ENCODE measurements around the gene TAF11.
"Not testable (repeated sequence)": the region's sequence is repeated elsewhere in the genome, so short reads cannot be mapped to it uniquely, and the experiment has no call there.

Gene TAF11, protein sequence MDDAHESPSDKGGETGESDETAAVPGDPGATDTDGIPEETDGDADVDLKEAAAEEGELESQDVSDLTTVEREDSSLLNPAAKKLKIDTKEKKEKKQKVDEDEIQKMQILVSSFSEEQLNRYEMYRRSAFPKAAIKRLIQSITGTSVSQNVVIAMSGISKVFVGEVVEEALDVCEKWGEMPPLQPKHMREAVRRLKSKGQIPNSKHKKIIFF
- total RNA-seq, result 48.5 to 75.3 reads per million in 2 donors

DNA sequence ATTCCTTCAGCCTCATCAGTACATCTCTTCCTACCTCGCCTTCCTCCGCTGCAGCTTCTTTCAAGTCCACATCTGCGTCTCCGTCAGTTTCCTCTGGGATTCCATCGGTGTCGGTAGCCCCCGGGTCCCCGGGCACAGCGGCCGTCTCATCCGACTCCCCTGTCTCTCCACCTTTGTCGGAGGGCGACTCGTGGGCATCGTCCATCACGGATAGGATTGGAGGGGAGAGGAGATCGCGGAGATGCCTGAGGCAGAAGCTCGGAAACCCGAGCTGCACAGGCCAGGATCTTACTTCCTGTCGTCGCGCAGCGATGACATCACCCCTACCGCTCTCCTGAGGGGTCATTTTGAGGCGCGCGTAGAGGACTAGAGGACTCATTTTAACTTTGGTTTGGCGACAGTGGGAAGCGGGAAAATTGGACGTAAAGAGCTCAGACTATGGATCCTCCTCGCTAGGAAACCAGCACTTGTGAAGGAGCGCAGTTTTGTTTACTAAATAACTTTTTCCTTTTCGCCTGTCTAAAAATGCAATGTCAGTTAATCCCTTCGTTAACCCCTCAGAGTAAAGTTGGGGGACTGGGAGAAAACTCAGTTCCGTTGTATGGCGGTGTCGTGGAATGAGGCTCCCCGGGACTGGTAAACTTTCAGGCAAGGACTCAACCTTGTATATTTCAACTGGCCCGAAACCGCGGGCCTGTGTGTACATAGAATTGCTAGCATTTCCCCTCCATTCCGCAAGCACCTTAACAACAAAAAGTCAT is at the start of gene TAF11:
TAF11 (minus strand) TSS at position 290 of the 761 bp plus-strand sequence; CDS start at position 205, 85 bp downstream.
- DNase-seq, result peak; percentile 87

DNA sequence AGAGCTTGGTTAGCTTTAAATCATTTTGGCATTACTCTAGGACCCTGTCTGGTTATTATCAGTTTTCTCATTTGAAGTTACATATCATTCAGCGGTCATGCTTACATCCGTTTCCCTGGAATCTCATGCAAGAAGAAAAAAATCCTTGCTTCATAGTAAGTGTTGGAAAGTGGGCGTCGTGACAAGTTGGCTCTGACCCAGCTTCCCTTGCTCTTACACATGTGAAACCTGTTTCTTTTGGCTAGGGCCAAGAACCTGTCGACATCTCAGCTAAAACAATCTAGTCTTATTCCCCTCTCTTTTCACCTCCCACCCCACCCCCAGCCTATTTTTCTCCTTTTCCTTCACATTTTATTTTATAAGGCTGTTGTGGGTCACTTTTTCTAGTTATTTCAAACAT is 46.7 kb upstream of the TAF11 start:
- no peak for DNase-seq

DNA sequence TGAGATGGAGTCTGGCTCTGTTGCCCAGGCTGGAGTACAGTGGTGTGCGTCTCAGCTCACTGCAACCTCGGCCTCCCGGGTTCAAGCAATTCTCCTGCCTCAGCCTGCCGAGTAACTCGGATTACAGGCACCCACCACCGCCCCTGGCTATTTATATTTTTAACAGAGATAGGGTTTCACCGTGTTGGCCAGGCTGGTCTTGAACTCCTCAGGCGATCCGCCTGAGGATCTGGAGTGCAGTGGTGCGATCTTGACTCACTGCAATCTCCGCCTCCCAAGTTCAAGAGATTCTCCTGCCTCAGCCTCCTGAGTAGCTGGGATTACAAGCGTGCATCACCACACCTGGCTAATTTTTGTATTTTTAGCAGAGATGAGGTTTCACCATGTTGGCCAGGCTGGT is 44.4 kb upstream of the TAF11 start:
- DNase-seq, result not testable (repeated sequence)

DNA sequence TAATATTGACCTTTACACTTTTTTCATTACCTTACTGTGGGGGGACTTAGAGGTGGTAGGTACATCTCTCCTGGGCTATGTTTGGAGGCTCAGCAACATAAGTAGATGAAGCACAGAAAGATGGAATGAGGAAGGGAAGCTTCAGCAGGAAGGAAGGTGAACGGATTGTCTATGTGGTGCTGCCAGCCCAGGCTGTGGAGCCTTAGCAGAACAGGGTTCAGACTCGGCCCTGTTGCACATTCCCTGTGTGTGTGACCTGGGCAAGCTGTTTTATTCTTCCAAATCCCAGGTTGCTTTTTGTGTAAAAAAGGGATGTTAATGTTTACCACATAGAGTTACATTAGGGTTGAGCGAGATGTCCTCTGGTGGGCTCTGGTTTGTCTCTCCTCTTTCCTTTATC is 42.4 kb upstream of the TAF11 start:
- no peak for DNase-seq

DNA sequence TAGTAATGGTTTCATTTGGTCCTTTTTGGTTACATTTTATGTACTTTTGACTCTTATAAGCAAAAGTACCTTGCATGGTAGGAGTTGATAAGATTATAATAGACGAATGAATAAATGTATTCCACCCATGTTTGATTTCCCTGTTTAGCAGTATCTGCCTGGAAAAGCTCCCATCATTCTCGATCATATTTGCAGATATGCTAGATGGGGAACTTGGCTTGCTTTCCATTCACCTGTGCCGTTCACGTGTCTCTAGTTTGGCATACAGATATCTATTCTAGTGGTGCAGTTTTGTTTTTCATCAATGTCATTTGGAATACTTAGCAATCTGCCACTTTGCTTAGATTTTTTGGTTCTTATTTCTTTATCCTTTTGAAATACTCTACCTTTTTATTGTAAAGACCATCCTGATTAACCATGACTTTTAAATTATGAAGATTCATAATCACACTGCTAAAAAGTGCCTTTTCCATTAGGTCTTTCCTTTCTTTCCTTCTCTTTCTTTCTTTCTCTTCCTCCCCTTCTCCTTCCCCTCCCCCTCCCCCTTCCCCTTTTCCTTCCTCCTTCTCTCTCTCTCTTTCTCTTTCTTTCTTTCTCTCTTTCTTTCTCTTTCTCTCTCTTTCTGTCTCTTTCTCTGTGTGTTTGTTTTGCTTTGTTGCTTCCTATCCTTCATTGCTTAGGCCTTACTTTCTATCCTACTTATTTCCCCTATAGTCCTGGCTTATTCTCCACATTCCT is 41.6 kb upstream of the TAF11 start:
- no peak for DNase-seq

DNA sequence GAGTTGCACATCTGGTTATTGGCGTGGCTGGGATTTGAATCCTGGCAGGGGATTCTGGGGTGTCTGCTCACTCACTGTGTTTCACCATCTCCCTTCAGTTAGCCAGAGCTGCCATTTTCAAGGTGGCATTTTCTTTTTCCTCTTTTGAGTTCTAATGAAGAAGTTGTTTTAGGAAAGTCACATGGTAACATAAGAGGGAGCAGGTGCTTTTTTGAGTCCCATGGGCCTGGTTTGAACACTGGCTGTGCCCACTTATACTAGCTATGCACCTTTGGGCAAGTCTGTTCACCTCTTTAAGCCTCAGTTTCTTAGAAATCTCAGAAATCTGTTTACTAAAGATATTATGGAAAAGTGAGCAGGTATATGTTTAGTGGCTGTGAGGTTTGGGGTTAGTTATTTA is 40.9 kb upstream of the TAF11 start:
- DNase-seq, result no peak

DNA sequence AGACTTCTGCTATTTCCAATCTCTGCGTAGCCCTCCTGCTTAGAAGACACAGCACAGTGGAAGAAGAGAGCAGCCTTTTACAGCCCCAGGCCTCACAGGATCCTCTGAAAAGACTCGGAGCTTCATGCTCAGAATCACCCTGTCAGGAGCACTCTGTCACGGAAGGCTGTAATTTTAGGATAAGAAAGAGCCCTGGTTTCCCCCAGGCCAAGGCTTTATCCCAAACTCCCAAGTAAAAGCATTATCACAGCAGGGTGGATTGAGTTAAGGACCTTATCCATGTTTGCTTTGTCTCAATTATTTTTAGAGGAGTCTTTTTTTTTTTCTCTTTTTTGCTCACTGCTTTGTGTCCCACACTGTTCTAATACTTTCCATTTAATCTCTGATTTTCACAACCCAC is 40.4 kb upstream of the TAF11 start:
- no peak for DNase-seq

DNA sequence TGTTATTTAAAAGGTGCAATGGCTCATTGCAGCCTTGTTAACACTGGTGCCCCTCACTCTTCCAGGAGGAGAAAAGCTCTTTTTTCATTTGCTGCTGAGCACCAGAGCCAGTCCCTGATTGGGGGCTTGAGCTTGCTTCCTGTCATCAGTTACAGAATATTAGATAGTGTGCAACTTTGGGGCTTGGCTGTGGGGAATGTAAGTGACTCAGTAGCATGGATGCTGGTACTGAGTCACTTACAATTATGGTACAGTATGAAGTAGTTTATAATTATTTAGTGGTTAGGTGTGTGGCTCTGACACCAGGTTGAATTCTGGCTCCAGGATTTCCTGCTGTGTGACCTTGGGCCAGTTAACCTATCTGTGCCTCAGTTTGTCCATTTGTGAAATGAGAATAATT is 38.8 kb upstream of the TAF11 start:
- DNase-seq, result no peak

DNA sequence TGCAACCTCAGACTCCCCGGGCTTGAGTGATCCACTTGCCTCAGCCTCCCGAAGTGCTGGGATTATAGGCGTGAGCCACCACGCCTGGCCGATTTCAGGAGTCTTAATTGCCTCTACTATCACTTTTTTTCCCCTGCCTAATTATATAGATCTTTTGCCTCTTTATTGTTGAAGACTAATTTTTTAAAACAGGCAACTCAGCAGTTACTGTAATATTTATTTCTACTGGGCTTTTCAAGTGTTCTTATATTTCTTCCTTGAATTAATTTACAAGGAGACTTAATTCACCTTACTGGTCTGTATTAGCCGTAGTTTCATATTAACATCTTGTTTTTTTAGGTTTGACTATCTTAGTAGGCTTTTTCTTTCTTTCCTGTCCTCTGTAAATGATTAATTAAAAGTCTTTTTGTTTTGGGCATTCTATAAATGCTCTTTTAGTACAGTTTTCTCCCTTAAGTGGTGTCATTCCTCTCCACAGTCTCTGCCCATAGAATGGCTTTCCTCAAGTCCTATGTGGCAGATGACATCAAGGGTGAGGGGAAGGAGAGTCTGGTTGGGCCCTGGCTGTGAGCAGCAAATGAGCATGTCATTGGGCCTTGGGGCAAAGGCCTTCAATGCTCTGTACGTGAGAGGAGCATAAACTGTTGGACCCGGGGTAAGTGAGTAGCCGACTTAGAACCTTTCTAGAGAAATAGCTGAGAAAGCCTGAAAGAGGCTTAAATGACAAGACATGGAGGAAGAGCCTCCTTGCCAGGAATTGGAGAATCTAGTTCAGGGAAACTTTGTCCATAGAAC is 37.2 kb upstream of the TAF11 start:
- DNase-seq, result no peak

DNA sequence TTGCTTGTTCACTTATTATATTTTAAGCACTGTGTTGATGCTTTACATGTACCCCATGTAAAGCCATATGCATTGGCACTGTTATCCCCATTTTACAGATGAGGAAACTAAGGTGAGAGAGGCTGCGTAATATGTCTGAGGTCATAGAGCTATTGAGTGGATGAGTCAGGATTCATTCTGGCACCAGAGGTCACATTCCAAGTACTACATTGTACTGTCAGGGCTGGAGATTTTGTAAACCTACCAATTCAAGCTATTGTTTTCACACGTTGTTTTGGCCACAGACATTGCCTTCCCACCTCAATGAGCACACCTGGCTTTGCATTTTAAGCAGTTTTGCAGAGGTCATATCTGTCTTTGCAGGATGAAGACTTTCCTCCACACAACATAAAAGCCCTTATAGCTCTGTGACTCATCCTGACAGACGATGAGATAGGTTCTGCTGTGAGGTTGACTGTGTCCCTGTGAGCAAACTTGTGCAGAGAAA is 34.4 kb upstream of the TAF11 start:
- DNase-seq, result no peak

DNA sequence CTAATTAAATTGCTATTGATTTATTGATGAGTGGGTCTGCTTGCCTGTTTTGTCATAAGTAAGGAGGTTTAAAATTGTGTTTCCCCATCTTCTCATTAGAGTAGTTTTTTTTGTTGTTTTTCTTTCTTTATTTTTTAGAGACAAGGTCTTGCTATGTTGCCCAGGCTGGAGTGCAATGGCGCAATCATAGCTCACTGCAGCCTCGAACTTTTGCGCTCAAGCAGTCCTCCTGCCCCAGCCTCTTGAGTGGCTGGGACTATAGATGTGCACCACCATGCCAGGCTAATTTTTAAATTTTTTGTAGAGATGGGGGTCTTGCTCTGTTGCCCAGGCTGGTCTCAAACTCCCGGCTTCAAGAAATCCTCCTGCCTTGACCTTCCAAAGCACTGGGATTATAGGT is 32.3 kb upstream of the TAF11 start:
- DNase-seq, result no peak

DNA sequence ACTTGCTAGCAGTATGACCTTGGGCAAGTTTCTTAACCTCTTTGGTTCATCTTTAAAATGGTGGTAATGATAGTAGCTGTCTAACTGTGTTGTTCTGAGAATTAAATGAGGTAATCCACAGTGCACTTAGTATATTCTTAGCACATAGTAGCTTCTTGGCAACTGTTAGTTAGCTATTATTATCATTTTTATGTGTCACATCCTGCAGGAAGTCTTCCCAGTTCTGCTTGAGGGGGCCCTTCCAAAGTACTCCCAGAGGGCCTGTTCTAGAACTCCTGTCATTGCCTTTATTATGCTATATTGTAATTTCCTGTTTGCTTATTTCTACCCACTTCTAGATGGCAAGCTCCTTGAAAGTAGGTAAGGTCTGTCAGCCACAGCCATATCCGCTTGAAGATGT is 31.8 kb upstream of the TAF11 start:
- no peak for DNase-seq

DNA sequence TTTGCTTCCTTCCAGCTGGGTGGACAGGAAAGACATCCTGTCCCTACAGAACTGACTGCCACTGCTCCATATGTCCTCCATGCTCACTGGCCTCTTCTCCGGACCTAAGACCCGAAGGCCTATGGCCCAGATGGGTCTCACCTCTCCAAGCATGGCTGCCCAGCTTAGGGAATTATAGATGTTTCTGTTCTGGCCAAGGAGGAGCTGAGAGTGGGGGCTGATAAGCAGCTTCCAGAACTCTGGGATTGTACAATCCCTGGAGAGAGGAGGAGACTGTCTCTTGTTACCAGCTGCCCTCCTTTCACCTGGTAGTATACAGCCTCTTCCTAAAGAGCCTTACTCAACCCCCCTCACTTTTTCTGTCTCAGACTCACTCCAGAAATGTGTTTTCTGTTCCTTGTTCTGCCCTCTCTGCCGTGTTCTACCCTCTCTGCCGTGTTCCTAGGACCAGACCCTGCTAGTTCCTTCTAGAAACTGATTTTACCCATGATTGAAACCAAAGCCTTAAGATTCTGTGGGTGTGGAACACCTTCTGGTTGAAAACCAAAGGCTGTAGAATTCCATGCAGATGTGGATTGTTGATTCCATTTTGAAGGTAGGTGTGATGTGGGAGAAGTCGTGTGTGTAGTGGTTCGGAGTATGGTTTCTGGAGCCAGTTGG is 29.9 kb upstream of the TAF11 start:
- no peak for DNase-seq

DNA sequence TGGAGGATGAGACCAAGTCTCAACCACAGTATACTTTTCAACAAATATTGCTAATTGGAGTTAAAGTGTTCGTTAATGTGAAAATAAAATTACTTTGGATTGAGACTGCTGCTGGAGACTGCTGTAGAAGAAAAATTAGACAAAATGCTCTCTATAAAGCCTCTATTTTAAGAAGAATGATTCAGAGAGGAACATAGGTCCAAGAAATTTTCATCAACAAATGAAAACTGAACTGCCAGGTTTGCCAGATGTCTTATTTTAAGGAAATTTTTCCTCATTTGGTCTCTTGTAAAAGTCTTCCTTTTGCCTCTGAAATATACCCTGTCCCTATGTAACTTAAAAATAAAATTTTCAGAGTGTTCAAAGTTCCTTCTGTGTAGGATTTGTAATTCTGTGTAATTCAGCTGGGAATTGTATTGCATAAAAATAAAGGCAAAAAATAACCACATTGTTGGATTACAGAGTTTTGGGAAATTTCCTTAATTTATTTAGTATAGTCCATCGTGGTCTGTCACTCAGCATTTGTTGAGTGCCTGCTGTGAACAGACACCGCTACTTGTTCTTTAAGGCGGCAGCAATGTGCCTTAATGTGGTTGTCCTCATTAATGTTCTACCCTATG is 28.6 kb upstream of the TAF11 start:
- no peak for DNase-seq

DNA sequence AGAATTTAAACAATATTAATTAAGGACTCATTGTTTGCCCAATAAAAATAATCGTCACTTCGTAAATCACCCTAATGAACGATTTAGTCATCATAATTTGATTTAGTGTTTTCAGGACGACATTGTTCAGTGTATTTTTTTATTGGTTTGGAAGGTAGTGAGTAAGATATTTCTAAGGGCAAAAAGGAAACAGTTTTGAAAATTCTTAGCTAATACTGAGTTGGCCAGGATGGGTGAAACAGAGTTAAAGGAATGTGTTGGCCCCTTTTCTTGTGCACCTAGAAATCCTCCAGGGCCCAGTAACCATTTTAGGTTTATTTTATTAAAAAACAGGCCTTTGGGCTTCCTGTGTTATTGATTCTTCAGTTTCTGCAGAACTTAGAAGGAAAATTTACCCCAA is 26.5 kb upstream of the TAF11 start:
- DNase-seq, result no peak

DNA sequence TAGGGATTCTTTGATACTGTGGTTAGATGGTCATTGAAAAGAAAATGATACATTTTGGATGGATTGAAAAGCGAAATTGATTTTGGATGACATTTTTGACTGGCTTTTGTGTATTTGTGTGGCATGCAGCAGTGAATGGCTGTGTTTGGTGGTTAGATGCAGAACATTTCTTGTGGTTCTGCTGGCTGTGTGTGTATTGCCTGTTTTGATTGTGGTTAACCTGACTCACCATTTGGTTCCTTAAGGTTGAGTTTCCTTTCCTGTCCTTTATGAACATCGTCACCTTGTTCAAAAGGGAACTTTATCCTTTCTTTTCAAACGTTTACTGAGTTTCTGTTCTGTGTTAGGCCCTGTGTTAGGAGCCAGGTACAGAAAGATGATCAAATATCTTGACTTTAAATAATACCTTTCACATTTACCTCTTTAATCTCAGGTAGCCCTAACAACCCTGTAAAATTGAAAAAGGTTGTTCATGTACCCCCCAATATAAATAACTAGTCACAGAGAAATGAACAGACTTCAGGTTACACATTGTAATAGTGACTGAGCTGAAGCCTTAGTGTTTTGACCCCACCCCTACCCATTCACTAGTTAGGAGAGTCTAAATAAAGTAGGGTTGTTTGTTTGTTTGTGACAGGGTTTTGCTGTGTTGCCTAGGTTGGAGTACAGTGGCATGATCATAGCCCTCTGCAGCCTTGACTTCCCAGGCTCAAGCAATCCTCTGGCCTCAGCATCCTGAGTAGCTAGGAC is 25.0 kb upstream of the TAF11 start:
- DNase-seq, result no peak

DNA sequence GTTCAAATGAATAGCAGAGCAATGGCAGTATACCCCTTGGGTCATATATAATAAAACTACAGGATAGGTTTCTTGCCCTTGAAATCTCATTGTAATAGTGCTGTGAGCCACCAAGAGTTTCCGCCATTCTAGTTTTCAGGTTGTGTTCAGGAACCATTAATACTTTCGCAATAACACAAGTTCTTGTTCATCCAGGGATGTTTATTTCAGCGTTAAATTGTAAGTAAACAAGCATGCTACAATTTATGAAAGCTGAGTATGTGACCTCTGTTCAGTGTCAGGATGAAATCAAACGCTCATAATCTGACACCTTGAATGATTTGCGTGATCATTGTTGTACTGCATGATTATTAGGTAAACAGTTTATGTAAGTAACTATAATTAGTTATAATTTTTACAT is 24.0 kb upstream of the TAF11 start:
- no peak for DNase-seq

DNA sequence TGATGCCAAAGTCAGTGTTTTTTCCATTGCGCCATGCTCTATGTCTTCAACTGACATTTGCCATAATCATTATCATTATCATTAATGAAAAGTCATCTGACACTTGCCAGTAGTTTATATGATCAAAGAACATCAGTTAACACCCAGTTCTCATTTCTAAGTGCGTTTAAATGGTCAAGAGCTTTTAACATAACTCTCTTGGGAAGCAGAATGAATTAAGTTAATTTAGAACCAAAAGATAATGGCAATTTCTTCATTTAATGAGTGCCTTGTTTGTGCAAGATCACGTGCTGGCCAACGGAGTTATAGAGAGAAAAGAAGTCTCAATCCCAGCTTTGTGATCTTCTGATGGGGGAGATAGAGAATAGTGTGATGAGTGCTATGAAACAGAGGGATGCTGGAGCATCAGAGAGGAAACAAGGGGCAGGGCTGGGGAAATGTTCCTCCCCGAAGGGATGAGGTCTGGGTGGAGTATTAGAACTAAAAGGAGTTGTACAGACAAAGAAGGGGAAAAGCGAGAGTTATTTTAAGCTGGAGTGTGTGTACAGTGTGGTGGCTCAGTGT is 21.6 kb upstream of the TAF11 start:
- DNase-seq, result no peak

DNA sequence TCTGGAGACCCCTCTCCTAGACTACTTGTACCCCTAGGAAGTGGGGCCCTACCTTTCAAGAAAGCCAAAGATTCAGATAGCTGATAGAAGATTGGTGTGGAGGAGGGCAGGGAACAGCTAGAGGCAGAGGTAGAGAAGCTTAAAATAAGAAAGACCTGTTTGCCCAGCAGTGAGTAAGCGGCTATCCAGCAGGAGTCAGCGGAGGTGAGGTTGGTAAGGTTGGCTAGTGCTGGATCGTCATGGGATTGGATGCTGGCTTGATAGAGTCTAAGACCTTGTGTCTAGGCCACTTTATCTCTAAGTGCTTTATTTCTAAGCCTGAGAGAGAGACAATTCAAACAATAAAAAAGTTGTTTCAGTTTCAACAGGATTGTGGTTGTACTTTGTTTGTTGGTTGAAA is 20.4 kb upstream of the TAF11 start:
- no peak for DNase-seq

DNA sequence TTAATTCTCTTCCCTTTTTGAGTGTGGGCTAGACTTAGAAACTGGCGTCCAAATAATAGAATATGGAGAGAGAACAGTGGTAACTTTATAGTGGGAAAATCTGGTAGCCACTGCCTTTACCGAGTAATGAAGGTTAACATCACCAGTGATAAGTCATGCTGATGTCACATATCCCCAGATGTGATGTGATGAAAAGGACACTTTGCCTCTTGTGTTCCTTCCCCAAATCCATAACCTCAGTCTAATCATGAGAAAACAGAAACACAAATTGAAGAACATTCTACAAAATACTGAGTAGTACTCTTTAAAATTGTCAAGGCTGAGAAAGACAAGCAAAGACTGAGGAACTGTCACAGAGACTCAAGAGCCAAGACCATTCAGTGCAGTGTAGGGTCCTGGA is 19.0 kb upstream of the TAF11 start:
- DNase-seq, result no peak

Data from T-helper 9 cell (primary cell).